Measurements from ENCODE around the gene AK6. TPM values are rescaled to one million over a fixed set of nuclear protein-coding genes. Genes with fewer than 3 reads are reported as not detected.
A peak's percentile ranks its signal among the peaks of the same experiment; 100 is the strongest.

The AK6 gene
- total and polyA plus RNA-seq, 9 of the 15 experiments (the other 6 are each of a cell fraction or from before 2014, with no cell fraction given), result 84.6 to 669 (median 143) TPM

DNA sequence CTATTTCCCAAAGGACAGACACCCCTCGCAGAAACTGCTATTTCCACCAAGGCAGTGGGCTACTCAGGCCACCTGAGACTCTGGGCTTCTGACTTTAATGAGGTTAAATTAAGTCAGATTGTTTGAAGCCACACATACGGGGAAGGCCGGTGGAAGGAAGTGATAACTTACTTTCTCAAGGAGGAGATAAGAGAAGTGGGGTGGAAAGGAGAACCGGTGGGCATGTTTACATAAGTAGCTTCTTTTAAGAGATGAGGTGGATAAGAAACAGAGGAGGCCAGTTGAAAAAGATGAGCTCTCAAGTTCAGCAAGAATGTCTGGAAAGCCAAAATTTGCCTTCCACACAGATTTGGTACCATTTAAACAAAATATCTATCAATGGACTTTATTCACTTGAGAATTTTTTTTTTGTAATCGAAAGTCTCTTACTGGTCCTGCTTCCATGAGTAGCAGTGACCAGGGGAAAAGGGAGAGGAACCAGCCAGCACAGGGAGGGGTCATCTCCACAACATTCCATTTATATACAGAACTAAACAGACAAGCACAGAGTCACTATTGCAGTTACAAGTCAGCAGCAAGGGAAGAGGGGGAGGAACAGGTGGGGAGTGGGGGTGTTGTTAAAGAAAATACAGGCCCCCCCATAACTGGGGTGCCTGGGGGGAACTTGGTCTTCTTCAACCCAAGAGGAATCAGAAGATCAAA, 56.7 kb downstream of the AK6 start (continued):
- peak; percentile 31; the same call in 1 of the 2 replicates for TF ChIP-seq TEAD4 (IDR thresholded peaks at IDR 0.05; ENCODE audit: low read length)
- no peak for TF ChIP-seq TEAD4 (CRISPR knock-in tag; IDR thresholded peaks at IDR 0.05; ENCODE audit: borderline replicate concordance)

DNA sequence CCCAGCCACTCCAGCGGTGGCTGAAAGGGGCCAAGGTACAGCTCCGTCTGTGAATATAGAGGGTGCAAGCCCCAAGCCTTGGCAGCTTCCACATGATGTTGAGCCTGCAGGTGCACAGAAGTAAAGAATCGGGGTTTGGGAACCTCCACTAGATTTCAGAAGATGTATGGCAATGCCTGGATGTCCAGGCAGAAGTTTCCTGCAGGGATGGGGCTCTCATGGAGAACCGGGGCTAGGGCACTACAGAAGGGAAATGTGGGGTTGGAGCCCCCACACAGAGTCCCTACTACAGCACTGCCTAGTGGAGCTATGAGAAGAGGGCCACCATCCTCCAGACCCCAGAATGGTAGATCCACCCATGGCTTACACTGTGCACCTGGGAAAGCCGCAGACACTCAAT, 59.9 kb downstream of the AK6 start:
- BruUV-seq (replicated peaks), result no TSS peak
- H3K36me3 ChIP-seq (ENCODE audit: control insufficient read depth, insufficient read depth, low read length), result peaks cover 26% of the 10 kb centered on the region; the same call in 1 of the 3 replicates
- no peak overlapping the region for H3K27ac ChIP-seq (ENCODE audit: extremely low read depth, low read depth, low read length)
- H3K9me3 ChIP-seq (replicated peaks; ENCODE audit: control insufficient read depth, insufficient read depth, low read depth, low read length), result peaks cover 11% of the 10 kb centered on the region; the same call in 1 of the 2 replicates
- intact Hi-C loops (cut with micrococcal nuclease), result no loop called here
- DNase-seq (ENCODE audit: extremely low read depth in 1 of 4, low spot score in 3 of 4) (no peak), FAIRE-seq (no peak), ATAC-seq (no peak)
- no peaks in the 10 kb centered on the region for H3K79me2 ChIP-seq (ENCODE audit: control insufficient read depth, insufficient read depth, low read length)
- CTCF ChIA-PET (ENCODE audit: low intra/inter-chr PET ratio), result no interaction called here
- H3K27me3 ChIP-seq (ENCODE audit: control insufficient read depth in 2 of 2, insufficient read depth in 2 of 2, low read length in 2 of 2), result no peaks in the 10 kb centered on the region
- H3K4me3 ChIP-seq, result no peak overlapping the region
- 94% methylated on average over 5 of the region's 5 CpGs for WGBS (ENCODE audit: insufficient coverage, low coverage, missing lambda C conversion rate)
- H3K4me1 ChIP-seq (replicated peaks in 1 of 2; ENCODE audit: control insufficient read depth in 2 of 2, insufficient read depth in 2 of 2, low read length in 2 of 2), result peaks cover 9 to 13% of the 10 kb centered on the region in 2 experiments; a peak in 3 of 5 replicates
- in situ Hi-C loops (cut with MboI), result no loop called here
- no peak overlapping the region for H2AFZ ChIP-seq (ENCODE audit: low read depth, low read length)
- H3K4me2 ChIP-seq (ENCODE audit: insufficient read depth, low read length), result no peak overlapping the region
- no peaks in the 10 kb centered on the region for H3K9me1 ChIP-seq (ENCODE audit: control insufficient read depth, insufficient read depth, low read length)
- TF ChIP-seq CBX5 (IDR thresholded peaks at IDR 0.05; ENCODE audit: borderline replicate concordance, low read depth) (peak; percentile 83; the same call in 1 of the 2 replicates), DPF2 (IDR thresholded peaks at IDR 0.05) (no peak), CBX3 (IDR thresholded peaks at IDR 0.05; ENCODE audit: borderline replicate concordance in 1 of 2, low read length in 2 of 2) (peak in 1 of 2 experiments; percentile 75; a peak in 1 of 3 replicates), CBX1 (IDR thresholded peaks at IDR 0.05; ENCODE audit: low read depth) (peak; percentile 64; the same call in 1 of the 2 replicates), TRIM28 (IDR thresholded peaks at IDR 0.05) (peak; percentile 75; the same call in 1 of the 2 replicates), ZFP36 (IDR thresholded peaks at IDR 0.05; ENCODE audit: low read depth, low read length, partially characterized antibody) (peak; percentile 39)
- TF ChIP-seq, protein P1, sequence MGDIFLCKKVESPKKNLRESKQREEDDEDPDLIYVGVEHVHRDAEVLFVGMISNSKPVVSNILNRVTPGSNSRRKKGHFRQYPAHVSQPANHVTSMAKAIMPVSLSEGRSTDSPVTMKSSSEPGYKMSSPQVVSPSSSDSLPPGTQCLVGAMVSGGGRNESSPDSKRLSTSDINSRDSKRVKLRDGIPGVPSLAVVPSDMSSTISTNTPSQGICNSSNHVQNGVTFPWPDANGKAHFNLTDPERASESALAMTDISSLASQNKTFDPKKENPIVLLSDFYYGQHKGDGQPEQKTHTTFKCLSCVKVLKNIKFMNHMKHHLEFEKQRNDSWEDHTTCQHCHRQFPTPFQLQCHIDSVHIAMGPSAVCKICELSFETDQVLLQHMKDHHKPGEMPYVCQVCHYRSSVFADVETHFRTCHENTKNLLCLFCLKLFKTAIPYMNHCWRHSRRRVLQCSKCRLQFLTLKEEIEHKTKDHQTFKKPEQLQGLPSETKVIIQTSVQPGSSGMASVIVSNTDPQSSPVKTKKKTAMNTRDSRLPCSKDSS (IDR thresholded peaks at IDR 0.05; ENCODE audit: low read depth, partially characterized antibody), result peak; percentile 66
- TF ChIP-seq, protein P2, sequence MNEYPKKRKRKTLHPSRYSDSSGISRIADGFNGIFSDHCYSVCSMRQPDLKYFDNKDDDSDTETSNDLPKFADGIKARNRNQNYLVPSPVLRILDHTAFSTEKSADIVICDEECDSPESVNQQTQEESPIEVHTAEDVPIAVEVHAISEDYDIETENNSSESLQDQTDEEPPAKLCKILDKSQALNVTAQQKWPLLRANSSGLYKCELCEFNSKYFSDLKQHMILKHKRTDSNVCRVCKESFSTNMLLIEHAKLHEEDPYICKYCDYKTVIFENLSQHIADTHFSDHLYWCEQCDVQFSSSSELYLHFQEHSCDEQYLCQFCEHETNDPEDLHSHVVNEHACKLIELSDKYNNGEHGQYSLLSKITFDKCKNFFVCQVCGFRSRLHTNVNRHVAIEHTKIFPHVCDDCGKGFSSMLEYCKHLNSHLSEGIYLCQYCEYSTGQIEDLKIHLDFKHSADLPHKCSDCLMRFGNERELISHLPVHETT (CRISPR knock-in tag; conservative IDR thresholded peaks at IDR 0.05 in 1 of 2, IDR thresholded peaks at IDR 0.05 in 1 of 2), result no peak
- H4K20me1 ChIP-seq (replicated peaks; ENCODE audit: control insufficient read depth, insufficient read depth, low read length), result no peaks in the 10 kb centered on the region
- POLR2A ChIA-PET, result no interaction called here
- no peak overlapping the region for H3K9ac ChIP-seq (ENCODE audit: insufficient read depth in 1 of 2, low read depth in 2 of 2, low read length in 2 of 2)

All from K562 (cell line).